ENCODE measurements around the gene SLC2A14. TPM values are rescaled to one million over a fixed set of nuclear protein-coding genes. Genes with fewer than 3 reads are reported as not detected.
"Not testable (repeated sequence)": the region's sequence is repeated elsewhere in the genome, so short reads cannot be mapped to it uniquely, and the experiment has no call there.

SLC2A14 gene
- total RNA-seq, 1 experiment from 2014 or later: 0.25 TPM

DNA sequence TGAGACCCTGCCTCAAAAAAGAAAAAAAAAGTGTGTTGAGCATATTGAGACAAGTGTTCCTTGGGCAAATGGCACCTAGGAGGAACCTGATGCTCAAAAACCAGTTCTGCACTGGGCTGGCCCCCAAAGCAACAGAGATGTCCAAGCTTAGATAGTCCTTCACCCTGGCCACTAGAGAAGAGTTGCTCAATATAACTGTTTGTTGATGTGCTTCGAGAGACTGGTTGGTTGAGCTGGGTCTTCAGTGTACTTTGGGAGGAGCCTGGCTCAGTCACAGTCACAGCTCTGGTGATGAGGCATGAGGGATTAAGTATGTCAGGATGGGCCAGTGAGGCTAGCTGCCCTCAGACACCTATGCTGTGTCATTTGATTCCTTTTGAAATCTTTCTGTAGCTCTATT is 38.0 kb downstream of the SLC2A14 start:
- no peak for DNase-seq (ENCODE audit: low spot score)

DNA sequence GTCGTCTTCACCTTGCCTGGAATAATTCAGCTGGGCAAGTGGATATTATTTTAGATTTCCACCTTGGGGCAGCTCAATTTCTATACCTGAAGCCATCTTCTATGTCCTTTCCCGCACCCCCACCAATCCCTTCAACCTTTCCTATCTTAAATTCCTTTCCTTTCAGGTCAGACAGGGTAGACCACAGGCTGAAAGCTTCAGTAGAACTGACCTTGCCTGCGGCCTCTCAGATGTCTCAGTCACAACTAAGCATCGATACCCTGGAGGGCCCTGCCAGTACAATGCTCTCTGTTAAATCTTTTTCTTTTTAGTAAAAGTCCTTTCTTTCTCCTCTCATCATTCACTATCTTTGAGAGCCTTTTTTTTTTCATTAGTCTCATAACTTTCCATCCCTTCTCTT is 38.9 kb downstream of the SLC2A14 start:
- DNase-seq (ENCODE audit: low spot score): no peak

DNA sequence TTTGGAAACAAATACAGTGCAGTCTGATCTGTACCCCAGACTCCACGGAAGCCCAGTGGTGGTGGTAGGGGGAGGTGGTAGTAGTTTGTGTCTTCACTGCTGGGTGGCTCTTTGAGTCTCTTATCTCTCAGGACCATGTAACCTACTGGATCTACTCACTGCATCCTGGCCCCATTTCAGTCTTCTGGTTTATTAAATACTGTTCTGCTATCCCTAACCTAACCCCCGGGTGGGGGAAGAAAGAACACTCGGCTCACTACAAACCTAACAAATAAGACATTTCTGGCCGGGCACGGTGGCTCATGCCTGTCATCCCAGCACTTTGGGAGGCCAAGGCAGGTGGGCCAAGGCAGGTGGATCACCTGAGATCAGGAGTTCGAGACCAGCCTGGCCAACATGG is 39.5 kb downstream of the SLC2A14 start:
- DNase-seq (ENCODE audit: low spot score): not testable (repeated sequence)

DNA sequence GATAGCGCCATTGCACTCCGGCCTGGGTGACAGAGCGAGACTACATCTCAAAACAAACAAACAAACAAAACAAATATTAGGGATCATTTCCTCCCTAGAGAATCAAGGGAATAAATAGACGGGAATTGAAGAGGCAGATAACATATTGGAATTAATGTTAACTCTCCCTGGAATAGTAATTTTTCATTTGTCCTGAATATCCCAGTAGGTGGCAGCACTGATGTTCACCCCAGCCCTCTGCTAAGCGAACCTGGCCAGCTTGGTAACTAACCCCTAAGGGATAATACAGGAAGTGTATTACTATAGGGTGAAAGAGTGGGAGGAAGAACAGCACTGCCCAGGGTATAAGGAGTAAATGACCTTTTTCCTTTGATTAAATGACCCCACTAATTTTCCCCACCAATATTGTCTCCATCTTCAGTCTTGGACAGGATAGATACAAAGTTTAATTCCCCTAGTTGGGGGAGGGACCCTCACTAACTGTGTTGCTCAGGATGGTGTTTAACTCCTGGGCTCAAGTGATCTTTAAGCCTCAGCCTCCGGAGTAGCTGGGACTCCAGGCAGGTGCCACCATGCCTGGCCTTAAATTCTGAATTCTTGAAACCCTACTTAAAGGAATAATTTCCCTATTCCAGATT is 40.5 kb downstream of the SLC2A14 start:
- peak; percentile 62 for DNase-seq (ENCODE audit: low spot score)

DNA sequence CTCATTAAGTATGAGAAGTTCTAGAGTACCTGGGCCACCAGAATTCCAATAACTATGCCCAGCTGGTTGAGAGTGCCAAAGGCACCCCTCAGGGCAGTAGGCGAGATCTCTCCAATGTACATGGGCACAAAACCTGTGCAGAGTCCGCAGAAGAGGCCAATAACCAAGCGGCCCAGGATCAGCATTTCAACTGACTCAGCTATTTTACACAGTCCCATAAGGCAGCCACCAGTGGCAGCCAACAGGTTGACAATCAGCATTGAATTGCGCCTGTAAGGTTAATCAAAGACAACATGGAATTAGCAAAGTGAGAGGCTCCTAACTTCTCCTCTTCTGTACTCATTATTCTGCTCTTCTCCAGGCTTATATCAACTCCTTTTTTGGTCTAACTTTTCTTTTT is 43.0 kb downstream of the SLC2A14 start:
- DNase-seq (ENCODE audit: low spot score): not testable (repeated sequence)

DNA sequence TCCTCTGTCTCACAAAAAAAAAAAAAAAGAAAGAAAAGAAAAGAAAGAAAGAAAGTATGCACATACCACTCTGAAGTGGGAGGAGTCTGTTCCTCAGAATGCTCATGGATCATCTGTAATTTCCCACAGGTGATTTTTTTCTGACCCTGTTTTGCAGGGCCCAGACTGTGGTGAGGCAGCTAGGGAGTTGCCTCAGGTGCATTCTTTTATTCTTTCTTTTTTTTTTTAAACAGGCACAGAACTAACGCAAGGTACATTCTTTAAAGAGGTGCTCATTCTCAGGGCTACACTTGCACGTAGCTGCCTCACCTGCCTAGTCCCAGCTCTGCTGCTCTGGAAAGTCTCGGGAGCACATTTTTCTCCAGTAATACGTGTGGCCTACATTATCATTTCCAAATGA is 47.0 kb downstream of the SLC2A14 start:
- not testable (repeated sequence) for DNase-seq (ENCODE audit: low spot score)

DNA sequence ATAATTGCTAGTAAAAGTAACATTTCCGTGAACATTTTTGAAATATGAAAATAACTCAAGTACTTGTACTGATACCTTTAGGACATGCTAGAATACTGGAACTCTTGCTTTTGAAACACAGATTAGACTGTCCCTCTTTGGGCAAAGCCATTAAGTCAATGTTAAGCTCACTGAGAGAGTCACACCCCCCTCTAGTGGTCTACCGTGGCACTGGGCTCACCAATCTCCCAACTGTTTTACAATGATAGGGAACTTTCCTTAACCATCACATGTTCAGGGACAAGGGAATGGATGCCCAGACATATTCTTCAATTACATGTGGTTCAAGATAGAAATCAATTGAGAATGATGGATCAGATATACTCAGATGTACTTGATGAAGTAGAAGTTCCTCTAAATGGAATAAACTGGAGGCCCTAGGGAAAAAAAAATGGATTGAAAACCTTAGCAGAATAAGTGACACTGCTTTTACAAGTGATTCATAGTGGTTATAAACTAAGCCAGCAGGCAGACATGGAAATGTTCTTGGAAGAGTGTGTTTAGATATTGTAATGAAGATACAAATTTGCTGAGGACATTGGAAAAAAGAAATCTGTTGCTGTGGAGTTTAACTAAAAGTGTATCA is 65.7 kb downstream of the SLC2A14 start:
- DNase-seq (ENCODE audit: low spot score): peak; percentile 70

DNA sequence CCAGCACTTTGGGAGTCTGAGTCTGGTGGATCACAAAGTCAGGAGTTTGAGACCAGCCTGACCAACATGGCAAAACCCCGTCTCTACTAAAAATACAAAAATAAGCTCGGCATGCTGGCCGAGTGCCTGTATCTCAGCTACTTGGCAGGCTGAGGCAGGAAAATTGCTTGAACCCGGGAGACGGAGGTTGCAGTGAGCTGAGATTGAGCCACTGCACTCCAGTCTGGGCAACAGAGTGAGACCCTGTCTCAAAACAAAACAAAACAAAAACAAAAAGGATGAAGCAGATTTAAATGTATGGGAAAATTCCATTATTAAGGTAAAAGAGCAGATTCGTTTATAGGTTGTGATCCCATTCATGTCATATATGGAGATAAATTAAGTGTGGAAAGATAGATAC is 66.4 kb downstream of the SLC2A14 start:
- DNase-seq (ENCODE audit: low spot score): not testable (repeated sequence)

DNA sequence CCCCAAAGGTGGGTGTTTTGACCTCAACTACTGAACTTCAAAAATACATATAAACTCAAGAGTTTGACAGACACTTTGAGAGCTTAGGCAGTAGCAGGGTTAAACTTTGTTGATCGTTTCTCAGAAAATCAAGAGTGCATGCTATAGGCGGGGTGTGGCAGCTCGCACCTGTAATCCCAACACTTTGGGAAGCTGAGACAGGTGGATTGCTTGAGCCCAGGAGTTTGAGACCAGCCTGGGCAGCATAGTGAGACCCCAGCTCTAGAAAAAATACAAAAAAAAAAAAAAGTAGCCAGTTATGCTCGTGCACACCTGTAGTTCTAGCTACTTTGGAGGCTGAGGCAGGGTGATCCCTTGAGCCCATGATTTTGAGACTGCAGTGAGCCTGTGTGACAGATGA is 71.3 kb downstream of the SLC2A14 start:
- no peak for DNase-seq (ENCODE audit: low spot score)

DNA sequence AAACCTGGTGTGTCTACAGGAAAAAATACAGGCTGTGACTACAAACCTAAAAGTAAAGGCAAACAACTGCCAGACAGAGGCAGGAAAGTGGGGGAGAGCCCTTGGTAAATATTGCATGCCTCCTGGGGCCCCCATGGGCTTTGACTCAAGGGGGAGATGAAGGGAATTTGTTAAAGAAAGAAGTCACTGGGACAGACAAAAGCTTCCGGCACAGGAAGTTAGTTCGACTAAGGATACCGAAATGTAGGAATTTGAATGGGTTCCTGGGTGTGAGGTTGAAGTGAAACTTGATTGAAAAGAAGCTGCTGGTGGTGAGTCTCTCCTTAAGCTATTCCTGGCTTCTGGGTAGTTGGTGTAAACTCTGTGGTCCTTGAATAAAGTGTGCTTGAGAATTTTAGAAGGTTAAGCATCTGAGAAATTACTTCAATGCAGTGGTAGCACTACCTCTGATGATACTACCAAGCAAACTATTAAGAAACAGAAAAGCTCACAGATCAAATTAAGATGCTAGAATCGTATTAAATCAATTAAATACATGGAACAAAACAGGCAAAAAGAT is 73.9 kb downstream of the SLC2A14 start:
- DNase-seq (ENCODE audit: low spot score): not testable (repeated sequence)

DNA sequence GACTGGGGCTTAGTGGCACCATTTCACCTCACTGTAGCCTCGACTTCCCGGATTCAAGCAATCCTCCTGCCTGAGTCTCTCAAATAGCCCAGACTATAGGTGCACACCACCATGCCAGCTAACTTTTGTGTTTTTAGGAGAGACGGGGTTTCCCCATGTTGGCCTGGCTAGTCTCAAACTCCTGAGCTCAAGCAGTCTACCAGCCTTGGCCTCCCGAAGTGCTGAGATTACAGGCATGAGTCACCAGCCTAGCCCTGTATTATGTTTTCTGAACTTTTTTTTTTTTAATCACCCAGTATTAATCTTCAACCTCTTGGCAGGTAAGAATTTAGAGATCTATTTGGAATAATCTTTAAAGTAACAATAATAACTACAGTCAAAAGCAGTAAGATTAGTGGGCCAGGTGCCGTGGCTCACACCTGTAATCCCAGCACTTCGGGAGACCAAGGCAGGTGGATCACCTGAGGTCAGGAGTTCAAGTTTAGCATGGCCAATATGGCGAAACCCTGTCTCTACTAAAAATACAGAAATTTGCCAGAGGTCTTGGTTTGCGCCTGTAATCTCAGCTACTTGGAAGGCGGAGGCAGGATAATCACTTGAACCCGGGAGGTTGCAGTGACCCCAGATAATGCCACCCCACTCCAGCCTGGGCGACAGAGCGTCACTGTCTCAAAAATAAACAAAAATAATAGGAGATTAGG is 74.9 kb downstream of the SLC2A14 start:
- no peak for DNase-seq (ENCODE audit: low spot score)

DNA sequence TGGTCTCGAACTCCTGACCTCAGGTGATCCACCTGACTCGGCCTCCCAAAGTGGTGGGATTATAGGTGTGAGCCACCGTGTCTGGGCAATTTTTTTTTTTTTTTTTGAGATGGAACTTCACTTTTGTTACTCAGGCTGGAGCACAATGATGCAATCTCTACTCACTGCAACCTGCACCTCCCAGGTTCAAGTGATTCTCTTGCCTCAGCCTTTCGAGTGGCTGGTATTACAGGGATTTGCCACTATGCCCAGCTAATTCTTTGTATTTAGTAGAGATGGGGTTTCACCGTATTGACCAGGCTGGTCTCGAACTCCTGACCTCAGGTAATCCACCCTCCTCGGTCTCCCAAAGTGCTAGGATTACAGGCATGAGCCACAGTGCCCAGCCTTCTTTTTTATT is 75.4 kb downstream of the SLC2A14 start:
- DNase-seq (ENCODE audit: low spot score): not testable (repeated sequence)

DNA sequence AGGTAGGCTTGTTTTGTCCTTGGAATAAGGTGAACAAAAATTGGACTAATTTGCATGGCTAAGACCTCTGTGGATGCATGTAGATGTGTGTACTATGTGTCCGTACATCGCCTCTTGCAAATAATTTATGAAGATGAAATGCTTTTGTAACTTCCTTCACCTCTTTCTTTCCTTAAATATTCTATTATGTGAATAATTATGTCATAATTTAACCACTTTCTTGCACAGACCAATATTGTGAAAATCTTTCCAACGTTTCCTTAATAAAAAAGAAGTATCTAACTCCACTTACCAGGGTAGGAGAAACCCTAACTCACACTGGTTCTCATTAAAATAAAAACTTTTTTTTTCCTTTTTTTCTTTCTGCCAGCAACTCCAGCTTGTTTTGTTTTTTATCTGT is 79.5 kb downstream of the SLC2A14 start:
- DNase-seq (ENCODE audit: low spot score): no peak

DNA sequence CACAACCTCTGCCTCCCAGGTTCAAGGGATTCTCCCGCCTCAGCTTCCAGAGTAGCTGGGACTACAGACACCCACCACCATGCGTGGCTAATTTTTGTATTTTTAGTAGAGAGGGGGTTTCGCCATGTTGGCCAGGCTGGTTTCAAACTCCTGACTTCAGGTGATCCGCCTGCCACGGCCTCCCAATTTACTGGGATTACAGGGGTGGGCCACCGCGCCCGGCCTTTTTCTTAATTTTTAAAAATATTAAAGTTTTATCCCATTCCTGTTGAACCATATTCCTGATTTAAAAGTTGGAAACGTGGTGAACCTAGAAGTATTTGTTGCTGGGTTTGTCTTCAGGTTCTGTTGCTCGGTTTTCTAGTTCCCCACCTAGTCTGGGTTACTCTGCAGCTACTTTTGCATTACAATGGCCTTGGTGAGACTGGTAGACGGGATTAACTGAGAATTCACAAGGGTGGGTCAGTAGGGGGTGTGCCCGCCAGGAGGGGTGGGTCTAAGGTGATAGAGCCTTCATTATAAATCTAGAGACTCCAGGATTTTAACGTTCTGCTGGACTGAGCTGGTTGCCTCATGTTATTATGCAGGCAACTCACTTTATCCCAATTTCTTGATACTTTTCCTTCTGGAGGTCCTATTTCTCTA is 83.7 kb downstream of the SLC2A14 start, which contains the start of gene NANOG:
Gene NANOG, plus strand, starts transcription at position 519 of the 645 bp plus-strand sequence. CDS start 213 bp downstream, outside the sequence.
- DNase-seq (ENCODE audit: low spot score): not testable (repeated sequence)

DNA sequence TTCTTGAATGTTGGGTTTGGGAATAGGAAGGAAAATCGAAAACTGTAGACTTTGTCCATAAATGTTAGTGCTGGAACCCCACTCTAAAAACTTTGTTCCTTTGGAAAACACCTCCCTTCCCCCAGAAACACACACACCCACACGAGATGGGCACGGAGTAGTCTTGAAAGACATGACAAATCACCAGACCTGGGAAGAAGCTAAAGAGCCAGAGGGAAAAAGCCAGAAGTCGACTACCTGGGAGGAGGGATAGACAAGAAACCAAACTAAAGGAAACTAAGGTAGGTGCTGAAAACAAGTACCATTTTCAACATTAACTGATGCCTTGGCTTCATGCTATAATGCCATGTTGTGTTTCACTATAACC is 84.4 kb downstream of the SLC2A14 start:
- DNase-seq (ENCODE audit: low spot score): no peak

DNA sequence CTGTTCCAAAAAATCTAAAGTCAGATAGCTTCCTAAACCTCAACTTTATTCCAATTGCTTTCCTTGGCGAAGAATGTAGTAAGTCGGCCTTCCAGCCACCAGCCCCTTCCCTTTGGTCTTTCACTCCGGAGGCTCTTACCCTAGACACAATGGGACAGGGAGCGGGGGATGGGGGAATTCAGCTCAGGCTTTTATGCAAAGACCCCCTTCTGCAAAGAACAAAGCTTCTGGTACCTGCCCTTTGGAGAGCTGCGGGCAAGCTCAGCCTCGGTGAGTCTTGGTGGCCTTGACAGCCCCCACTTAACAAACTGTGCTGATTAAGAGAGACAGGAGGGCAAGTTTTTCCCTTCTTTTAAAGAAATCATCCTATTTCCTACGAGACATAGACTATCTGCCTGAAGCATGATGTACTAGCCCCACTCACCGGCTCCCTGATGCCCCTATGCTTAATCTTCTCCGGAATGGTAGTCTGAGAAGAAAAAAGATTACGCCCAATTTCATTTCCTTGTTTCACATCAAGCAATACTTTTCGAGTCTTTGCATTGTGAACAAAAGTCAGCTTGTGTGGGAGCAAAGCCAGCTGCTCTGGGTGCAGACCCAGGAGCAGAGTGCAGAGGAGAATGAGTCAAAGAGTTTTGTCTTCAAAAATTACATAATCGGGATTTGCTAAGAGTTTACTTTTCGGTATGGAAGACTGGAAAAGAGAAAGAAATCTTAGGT is 85.0 kb downstream of the SLC2A14 start:
- DNase-seq (ENCODE audit: low spot score): no peak

DNA sequence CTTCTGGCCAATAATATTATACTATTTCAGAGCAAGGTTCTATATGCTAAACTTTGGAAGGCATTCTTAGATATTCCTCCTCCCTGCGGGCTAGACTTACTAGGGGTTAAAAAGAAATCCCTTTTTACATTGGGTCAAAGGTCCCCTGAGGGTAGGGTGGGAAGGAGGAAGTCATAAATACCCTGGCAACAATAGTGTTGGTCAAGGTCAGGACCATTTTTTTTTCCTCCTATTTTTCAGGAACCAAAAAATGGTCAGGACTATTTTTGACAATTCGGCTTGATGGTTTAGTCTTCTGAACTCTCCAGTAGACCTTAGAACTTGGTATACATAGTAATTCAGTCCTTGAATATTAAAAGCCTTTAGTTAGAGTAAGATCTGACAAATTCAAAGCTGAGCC is 88.0 kb downstream of the SLC2A14 start:
- no peak for DNase-seq (ENCODE audit: low spot score)

DNA sequence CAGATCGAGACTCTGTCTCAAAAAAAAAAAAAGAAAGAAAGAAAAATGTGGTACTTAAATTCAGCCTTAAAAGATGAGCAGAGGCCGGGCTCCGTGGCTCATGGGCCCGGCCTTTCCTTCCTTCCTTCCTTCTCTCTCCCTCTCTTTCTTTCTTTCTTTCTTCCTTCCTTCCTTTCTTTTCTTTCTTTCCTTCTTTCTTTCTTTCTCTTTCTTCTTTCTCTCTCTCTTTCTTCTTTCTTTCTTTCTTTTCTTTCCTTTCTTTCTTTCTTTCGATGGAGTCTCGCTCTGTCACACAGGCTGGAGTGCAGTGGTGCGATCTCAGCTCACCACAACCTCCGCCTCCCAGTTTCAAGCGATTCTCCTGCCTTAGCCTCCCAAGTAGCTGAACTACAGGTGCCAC is 89.3 kb downstream of the SLC2A14 start:
- not testable (repeated sequence) for DNase-seq (ENCODE audit: low spot score)

DNA sequence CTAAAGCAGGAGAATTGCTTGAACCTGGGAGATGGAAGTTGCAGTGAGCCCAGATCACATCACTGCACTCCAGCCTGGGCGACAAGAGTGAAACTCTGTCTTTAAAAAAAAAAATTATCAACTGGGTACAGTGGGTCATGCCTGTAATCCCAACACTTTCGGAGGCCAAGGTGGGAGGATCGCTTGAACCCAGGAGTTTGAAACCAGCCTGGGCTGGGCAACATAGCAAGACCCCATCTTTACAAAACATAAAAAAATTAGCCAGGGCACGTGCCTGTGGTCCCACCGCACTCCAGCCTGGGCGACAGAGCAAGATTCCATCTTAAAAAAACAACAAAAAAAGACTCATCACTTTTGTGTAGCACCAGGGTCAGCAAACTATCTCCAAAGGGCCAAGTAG is 90.7 kb downstream of the SLC2A14 start:
- DNase-seq (ENCODE audit: low spot score): no peak

DNA sequence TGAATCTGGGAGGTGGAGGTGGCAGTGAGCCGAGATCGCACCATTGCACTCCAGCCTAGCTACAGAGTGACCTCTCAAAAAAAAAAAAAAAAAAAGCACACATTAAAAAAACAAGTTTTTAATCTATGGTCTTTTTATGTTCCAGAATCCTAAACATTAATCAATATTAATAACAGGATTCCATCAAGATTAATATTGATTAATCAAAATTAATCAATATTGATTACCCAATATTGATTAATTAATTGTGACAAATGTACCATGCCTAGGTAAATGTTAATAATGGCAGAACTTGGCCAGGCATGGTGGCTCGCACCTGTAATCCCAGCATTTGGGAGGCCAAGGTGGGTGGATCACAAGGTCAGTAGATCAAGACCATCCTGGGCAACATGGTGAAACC is 91.4 kb downstream of the SLC2A14 start:
- DNase-seq (ENCODE audit: low spot score): no peak

DNA sequence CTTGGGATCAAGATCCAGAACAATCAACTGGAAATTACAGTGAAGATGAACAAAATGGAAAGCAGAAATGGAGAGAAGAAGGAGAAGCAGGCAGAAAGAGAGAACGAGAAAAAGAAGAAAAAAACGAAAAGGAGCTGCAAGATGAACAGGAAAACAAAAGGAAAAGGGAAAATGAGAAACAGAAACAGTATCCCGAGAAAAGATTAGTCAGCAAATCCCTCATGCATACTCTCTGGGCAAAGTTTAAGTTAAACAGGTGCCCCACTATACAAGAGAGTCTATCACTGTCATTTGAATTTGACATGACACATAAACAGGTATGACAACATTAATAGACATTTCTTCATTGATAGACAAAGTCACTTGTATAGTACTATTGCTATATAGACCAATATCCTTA is 102.7 kb downstream of the SLC2A14 start:
- no peak for DNase-seq (ENCODE audit: low spot score)

Measured in H4 (cell line).